Fibroblast of lung (primary cell): ENCODE results near the gene TSEN54.

Experiments used
- EZH2 ChIP-seq: IDR thresholded peaks from 2 replicates; pipeline ENCODE4 v1.5.1; 2012; ENCODE audit warnings: low read length, control low read depth, mild to moderate bottlenecking; ENCODE audit errors: missing control alignments
- TF ChIP-seq, protein P1 (sequence below), 2 donors: IDR thresholded peaks in 1 of 2; conservative IDR thresholded peaks in 1 of 2; 1 replicate in 1 of 2; 2 replicates in 1 of 2; pipeline ENCODE4 v1.5.1; 2011 to 2012; ENCODE audit warnings: low read length in 2 of 2, control low read depth in 1 of 2, inconsistent platforms in 1 of 2, low read depth in 1 of 2, mild to moderate bottlenecking in 1 of 2

DNA sequence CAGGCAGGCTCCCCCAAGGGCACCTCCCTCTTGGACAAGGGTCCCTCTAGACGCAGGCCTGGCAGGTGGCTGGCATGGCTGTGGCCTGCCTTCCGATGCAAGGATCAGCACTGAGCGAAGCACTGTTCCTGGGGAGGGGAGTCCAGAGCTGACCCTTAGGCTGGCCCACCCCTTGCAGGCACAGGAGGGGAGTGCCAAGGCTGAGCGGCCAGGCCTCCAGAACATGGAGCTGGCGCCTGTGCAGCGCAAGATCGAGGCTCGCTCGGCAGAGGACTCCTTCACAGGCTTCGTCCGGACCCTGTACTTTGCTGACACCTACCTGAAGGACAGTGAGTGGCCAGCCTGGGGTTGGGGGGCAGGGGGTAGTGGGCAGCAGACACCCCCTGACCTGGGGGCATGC lies 54.4 kb downstream of the TSEN54 start:
- TF ChIP-seq EZH2: no peak
- TF ChIP-seq, protein P1, sequence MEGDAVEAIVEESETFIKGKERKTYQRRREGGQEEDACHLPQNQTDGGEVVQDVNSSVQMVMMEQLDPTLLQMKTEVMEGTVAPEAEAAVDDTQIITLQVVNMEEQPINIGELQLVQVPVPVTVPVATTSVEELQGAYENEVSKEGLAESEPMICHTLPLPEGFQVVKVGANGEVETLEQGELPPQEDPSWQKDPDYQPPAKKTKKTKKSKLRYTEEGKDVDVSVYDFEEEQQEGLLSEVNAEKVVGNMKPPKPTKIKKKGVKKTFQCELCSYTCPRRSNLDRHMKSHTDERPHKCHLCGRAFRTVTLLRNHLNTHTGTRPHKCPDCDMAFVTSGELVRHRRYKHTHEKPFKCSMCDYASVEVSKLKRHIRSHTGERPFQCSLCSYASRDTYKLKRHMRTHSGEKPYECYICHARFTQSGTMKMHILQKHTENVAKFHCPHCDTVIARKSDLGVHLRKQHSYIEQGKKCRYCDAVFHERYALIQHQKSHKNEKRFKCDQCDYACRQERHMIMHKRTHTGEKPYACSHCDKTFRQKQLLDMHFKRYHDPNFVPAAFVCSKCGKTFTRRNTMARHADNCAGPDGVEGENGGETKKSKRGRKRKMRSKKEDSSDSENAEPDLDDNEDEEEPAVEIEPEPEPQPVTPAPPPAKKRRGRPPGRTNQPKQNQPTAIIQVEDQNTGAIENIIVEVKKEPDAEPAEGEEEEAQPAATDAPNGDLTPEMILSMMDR (conservative IDR thresholded peaks at IDR 0.05 in 1 of 2, IDR thresholded peaks at IDR 0.05 in 1 of 2; ENCODE audit: low read depth in 1 of 2, low read length in 2 of 2): no peak
